Activated CD4-positive, alpha-beta T cell treated with anti-CD3 and anti-CD28 coated beads for 48 hours (primary cell): ENCODE results near the gene DUOXA1.
"Not testable (repeated sequence)": the region's sequence is repeated elsewhere in the genome, so short reads cannot be mapped to it uniquely, and the experiment has no call there.

ENCODE experiments used
- DNase-seq: peaks from one replicate; pipeline ENCODE4 v3.0.0-alpha.2; 2020

DUOXA1 gene

DNA sequence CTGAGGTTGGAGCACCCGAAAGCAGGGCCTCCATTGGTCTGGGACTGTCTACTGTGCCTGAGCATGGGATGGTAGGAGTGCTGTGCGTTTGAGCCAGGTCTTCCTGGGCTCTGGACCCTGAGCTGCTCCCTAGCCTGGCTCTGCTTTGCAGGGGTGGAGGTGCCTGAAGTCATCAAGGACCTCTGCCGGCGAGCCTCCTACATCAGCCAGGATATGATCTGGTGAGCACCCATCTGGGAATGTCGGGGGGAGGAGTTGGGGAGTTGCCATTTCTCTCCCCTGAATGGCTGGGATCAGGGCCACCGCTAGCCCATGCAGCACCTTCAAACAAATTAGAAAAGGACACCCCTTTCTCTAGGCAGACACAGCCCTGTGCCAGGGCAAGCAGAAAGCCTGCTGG is 20.8 kb upstream of the DUOXA1 start:
- no peak for DNase-seq

DNA sequence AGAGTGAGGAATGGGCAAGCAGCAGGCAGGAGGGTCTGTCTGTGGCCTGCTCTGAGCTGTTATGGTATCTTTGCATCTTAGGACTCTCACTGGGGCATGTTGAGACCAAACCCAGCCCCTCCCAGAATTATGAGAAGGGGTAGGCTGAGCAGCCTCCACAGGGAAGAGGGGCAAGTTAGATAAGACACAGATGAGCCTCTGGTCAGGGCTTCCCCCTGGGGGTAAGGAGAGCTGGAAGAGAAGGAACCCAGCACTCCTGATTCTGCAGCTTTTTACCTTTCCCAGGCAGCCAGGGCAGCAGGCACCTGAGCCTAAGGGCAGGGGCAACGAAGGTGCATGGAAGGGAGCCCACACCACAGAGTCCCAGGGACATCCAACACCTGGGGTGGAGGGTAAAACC is 19.4 kb upstream of the DUOXA1 start:
- no peak for DNase-seq

DNA sequence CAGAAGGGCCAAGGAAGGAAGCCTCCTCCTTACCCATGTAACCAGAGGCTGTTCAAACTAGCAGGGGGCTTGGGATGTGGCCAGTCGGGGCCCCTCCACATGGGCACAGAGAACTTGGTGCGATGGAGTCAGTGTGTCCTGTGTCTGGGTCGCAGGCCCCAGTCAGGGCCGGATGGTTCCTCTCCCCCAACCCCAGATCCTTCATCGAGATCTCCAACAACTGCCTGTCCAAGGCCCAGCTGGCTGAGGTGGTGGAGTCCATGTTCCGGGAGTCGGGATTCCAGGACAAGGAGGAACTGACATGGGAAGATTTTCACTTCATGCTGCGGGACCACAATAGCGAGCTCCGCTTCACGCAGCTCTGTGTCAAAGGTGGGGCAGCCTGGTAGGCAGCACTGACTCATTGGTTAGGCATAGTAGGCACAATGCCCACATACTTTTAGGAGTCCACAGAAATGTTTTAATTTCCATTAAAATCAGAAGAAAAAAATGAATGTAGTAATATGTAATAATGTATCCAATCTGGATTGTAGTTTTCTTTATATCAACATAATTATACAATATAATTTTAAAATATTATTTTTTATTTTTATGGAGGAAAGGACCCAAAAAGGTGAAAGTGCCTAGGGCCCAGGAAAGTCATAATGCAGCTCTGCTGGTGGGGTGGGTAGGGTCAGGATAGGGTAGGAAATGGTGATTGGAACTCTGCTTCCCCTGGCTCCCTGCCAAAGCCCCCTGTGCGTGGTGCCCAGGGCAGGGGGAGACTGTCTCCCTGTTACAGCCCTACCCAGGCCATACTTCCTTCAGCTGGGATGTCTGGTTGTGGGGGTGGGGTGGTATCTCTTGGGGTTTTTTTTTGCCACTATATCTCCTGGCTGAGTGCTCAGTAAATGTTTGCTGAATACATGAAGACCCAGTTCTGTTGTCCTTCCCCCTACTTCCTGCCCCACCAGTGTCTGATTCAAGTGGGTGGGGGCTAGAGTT is 18.7 kb upstream of the DUOXA1 start:
- DNase-seq: no peak

DNA sequence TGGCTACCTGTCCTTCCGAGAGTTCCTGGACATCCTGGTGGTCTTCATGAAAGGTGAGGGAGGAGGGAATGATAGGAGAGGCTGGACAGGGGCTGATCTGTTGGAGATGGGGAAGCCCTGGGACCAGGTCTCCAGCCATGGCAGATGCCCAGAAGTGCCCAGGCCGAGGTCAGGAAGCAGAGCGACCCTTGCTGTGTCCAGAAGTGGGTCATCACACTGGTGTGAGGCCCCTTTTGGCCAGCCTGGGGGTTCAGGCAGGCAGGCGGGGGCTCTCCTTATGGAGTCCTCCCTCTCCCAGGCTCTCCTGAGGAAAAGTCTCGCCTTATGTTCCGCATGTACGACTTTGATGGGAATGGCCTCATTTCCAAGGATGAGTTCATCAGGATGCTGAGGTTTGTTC is 17.9 kb upstream of the DUOXA1 start:
- DNase-seq: no peak

DNA sequence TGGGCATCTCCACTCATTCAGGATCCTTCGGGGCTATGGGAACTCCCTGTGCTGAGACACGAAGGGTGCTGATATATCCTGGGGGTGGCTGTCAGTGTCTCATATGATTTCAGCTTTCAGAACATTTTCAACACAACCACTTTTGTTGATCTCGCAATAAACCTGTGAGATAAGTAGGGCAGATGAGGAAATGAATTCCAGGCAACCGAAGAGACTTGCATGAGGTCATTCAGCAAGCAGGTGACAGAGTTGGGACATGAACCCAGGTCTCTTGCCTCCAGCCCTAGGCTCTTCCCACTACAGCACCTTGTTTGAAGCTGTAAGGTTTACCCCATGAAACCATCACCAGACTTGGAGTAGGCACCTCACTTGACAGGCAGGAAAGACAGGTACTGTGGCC is 16.7 kb upstream of the DUOXA1 start:
- DNase-seq: no peak

DNA sequence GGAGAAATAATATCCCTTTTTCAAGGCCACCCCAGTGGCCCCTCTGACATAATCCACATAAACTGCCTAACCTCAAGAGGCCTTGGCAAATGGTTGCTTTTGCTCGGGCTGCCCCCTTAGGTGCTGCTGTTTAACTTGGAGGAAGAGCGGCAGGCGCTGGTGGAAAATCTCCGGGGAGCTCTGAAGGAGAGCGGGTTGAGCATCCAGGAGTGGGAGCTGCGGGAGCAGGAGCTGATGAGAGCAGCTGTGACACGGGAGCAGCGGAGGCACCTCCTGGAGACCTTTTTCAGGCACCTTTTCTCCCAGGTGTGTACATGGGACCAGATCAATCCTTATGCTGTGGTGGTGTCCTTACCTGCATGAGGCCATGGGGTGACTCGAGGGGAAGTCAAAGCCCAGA is 15.1 kb upstream of the DUOXA1 start:
- DNase-seq: no peak

DNA sequence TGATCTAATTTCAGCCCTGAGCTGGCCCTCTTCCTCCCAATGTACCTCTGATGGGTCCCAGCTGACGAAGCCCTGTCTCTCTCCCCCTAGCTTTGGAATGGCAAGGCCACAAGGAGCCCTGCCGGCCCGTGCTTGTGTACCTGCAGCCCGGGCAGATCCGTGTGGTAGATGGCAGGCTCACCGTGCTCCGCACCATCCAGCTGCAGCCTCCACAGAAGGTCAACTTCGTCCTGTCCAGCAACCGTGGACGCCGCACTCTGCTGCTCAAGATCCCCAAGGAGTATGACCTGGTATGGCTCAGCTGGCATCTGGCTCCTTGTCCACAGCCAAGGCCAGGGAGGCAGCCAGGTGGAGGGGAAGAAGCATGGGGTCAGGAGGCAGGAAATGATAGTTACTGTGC is 14.3 kb upstream of the DUOXA1 start:
- DNase-seq: no peak

DNA sequence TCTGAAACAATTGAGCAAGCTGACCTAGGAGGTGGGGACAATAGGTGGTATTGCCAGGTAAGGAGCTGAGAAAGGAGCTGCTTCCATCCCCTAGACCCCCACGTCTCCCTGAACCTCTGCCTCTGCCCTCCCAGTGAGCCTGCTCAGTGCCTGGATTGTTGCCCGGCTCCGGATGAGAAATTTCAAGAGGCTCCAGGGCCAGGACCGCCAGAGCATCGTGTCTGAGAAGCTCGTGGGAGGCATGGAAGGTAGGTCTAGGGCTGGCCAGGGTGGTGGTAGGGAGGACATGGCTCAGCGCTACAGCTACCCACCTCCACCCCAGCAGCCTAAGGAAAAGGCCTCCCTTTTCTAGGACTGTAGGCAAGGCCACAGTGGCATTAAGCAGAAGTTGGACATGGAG is 13.4 kb upstream of the DUOXA1 start:
- DNase-seq: no peak

DNA sequence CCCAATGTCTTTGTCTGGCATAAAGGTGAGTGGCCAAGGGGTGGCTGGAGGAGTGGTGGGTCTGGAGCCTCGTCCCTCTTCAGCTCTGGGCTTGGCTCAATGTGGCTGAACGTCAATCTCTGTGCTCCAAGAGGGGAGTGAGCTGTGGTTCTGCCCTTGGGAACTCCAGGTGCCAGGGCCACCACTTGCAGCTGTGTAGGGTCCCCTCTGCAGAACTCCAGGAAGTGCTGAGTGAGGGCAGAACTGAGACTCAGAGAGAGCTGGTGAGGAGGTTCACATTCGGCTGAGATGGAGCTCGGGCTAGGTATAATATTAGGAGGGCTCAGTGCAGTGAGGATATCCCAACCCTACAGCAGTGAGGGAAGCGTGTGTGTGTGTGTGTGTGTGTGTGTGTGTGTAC is 11.7 kb upstream of the DUOXA1 start:
- DNase-seq: no peak

DNA sequence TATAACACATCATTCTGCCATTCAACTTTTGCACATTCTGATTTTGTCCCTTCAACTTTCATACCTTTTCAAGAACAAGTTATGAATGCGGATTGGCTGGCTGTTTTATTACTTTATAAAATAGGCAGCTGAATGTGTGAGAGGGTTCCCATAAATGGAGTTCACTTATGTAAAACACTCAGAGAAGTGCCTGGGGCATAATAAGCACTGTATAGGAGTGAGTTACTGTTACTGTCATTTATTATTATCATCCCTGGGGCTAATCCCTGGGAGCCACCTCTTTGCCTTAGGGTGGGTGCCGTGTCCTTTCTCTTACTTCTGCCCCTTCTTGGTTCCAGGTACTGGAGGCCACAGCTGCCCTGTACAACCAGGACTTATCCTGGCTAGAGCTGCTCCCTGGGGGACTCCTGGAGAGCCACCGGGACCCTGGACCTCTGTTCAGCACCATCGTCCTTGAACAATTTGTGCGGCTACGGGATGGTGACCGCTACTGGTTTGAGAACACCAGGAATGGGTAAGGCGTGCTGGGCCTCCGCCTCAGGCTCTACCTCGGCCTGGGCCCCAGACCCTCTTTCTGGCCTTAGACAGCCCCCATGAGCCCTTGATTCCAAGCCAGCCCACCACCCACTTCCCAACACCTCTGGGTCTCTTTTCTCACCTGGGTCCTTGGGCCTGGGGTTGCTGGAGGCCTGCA is 11.0 kb upstream of the DUOXA1 start:
- DNase-seq: no peak

DNA sequence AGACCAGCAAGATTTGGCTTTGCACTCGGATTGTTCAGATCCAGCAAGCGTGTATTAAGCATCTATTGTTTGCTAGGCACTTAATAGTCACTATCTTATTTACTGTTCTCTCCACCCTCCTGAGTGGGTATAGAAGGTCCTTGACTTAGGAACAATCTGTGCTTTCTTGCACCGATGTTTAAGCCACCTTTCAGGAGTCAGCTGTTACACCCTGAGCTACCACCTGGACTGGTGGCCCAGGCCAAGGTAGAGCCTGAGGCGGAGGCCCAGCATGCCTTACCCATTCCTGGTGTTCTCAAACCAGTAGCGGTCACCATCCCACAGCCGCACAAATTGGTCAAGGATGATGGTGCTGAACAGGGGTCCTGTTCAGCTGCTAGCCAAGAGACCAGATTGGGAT is 10.1 kb upstream of the DUOXA1 start:
- no peak for DNase-seq

DNA sequence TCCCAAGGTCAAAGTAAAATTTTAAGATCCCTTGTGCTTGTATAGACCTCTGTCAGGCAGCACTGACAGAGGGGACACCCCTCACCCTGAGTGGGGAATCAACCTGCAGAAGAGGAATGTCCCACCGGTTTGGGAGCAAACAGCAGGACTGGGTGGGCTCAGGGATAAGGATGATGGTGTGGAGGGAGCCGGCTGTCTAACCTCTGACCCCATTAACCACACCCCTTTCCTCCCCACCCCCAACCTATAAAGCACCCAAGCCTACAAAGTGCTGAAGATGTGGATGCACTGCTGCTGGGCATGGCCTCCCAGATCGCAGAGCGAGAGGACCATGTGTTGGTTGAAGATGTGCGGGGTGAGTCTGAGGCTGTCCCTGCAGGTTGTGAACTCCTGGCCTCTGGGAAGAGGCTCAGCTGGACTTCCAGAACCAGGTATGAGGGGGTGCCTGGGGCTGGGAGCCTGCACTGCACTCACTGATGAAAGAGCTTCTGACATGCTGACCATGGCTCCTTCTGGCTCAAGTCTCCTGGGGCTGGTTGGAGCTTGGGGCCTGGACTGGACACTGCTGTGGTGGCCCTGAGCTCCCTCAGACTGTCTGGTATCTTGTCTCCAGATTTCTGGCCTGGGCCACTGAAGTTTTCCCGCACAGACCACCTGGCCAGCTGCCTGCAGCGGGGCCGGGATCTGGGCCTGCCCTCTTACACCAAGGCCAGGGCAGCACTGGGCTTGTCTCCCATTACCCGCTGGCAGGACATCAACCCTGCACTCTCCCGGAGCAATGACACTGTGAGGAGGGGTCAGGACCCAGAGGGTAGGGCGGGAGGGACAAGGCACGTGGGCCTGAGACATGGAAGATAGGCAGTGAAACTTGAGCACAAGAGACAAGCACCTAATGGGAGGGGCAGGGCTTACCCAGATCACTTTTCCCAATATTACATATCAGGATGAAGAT is 9.4 kb upstream of the DUOXA1 start:
- DNase-seq: no peak

DNA sequence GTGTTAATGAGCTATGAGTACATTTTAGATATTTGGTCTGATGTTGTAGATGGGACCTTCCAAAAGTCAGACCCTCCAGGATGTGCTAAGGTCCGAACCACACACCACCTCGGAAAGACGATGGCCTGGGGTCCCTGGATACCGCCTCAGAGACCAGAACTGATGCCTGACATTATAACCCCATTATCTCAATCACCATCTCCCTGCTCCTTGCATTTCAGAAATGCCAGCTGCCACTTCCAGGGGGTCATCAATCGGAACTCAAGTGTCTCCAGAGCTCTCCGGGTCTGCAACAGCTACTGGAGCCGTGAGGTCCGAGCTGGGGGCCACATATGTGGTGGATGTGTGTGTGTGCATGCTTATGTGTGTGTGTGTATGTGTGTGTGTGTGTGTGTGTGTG is 8.0 kb upstream of the DUOXA1 start:
- no peak for DNase-seq

DNA sequence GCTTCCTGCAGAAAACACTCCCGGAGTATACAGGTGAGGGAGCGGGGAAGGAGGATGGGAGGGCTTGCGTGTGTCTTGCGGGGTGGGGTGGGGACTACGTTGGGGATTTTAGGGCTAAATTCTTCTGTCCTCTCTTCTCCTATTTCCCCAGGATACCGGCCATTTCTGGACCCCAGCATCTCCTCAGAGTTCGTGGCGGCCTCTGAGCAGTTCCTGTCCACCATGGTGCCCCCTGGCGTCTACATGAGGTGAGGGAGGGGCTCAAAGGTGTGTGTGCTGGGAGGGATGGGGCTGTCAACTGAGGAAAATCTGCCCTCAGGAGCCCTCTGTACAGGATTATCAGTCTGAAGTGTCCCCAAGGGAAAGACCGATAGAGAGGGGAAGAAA is 6.7 kb upstream of the DUOXA1 start:
- no peak for DNase-seq

DNA sequence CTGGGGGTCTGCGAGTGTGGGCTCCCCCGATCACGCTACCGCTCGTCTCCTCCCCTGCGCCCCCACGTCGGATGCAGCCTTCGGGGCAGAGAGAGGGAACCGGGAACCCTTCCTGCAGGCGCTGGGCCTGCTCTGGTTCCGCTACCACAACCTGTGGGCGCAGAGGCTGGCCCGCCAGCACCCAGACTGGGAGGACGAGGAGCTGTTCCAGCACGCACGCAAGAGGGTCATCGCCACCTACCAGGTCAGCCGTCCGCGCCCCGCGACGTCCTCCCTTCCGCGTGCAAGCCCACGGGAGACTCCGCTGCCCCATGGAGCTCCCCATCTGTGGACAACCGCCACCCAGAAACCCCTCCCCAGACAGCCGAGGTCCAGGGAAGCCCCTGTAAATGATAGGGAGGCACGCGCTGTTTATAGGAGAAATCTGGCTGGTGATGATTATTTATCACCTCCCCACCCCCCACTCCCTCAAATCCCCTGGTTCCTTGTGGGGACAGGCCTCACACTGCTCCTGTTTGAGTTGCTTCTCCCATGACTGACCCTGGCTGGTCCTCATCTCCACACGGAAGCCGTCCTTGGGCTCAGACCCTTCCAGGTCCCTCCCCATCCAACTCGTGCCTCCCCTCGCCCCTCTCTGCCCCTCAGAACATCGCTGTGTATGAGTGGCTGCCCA is 6.2 kb upstream of the DUOXA1 start:
- DNase-seq: not testable (repeated sequence)

DNA sequence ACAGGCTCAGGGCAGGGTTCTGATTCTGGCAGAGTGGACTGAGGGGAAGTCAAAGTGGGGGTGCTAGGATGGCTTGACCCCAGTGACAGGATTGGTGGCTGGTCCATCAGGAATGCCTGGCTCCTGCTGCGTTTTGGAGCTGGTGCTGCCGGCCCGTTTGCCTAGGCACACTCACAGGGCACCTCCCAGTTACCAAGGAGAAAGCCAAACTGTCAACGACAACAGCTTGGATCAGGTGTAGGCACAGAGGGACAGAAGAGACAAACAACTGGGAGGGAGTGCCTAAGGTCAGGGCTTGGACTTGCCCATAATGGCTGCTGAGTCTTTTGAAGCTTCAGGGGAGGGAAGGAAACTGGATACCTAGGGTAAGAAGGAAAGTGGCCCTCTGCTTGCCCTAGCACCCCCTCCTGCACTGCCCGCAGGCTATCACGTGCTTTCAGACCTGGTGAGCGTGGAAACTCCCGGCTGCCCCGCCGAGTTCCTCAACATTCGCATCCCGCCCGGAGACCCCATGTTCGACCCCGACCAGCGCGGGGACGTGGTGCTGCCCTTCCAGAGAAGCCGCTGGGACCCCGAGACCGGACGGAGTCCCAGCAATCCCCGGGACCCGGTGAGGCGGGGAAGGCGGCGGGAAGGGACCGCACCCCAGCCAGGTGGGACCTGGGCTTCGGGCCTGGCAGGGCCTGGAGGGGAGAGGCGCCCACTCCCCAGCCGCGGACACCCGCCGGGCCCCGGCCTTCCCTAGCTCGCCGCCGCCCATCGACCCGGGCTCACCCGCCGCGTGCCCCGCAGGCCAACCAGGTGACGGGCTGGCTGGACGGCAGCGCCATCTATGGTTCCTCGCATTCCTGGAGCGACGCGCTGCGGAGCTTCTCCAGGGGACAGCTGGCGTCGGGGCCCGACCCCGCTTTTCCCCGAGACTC is 5.3 kb upstream of the DUOXA1 start:
- no peak for DNase-seq

DNA sequence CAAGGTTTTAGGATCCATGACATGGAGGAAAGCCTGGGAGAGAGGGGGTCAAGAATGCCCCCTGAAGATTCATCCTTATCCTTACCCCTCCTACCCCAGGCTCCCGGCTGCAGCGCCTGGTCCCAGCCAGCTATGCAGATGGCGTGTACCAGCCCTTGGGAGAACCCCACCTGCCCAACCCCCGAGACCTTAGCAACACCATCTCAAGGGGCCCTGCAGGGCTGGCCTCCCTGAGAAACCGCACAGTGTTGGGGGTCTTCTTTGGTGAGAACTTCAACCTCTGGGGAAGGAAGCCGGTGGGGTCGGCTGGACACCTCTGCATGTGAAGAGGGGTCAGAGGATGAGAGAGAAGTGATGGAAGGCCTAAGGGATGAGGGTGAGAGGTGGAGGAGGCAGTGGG is 4.4 kb upstream of the DUOXA1 start:
- DNase-seq: no peak

DNA sequence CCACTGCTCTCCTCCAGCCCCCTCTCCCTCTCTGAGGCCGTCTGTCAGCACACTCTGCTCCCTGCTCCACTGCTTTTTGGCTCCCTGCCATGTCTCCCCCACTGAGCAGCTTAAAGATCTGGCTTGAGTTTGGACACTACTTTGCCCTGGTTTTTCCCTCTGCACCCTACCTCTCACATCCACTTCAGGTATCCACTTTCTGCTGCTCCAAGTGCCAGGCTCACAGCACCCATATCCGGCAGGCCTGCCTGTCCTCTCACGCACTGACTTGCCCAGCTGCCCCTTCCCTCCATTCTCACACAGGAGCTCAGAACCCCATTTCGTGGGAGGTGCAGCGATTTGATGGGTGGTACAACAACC is 3.9 kb upstream of the DUOXA1 start:
- DNase-seq: no peak

DNA sequence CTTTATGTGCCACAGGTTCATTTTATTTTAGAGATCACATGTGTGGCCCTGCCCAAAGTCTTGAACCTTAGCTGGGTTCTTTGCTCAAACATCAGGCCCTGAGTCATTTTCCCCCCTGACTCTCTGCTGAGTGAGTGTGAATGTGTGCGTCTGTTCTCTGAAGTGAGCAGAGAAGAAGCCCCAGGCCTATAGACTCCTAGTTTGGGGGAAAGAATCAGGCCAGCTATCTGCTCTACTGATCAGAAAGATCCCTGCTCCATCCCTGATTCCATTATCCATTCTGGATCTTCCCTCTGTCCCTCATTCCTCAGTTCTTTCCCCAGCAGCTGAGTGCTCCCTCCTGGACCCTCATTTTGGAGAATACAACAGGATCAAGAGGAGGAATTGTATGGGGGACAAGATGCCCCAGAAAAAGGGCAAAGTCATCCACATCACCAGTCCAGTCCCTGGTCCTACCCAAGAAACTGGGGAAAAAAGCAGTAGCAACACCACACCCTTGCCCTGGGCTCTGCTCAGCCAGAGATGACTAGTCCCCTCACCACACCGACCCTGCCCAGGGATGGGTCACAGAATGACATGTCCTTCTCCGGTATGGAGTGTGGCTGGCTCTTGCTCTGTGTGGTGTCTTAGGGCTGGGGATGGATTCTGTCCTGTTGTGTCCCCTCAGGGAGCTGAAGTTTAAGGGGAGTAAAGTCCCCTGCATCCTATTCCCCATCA is 3.3 kb upstream of the DUOXA1 start:
- no peak for DNase-seq

DNA sequence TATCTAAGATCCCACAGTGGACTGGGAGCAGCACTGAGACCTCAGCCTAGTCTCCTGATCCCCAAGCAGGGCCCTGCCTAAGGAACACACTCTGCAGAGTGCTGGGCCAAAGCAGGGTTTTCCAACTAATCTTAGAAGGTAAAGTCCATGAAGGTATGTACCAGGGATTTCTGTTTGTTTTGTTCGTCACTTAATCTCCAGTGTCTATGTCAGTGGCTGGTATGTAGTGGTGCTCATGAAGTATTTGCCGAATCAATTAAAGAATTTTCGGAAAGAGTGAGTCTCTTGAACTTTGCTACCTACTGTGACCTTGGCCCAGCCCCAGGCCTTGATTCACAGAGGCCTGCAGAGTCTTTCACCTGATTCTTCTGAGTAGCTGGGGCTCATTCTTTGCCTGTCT is 1.8 kb upstream of the DUOXA1 start:
- DNase-seq: no peak
